Tracheal epithelial cell (primary cell): ENCODE measurements around the gene VSTM2B. TPM values are rescaled to one million over a fixed set of nuclear protein-coding genes. Genes with fewer than 3 reads are reported as not detected.

ENCODE experiments used
- total RNA-seq: library from RNA; depleted of rRNA; stranded (reverse); fragments of >200 nt; gene quantifications from 2 replicates; pipeline ENCODE4 v1.2.1, GENCODE V29; 2014

VSTM2B gene
- total RNA-seq, result not detected in 2 replicates

DNA sequence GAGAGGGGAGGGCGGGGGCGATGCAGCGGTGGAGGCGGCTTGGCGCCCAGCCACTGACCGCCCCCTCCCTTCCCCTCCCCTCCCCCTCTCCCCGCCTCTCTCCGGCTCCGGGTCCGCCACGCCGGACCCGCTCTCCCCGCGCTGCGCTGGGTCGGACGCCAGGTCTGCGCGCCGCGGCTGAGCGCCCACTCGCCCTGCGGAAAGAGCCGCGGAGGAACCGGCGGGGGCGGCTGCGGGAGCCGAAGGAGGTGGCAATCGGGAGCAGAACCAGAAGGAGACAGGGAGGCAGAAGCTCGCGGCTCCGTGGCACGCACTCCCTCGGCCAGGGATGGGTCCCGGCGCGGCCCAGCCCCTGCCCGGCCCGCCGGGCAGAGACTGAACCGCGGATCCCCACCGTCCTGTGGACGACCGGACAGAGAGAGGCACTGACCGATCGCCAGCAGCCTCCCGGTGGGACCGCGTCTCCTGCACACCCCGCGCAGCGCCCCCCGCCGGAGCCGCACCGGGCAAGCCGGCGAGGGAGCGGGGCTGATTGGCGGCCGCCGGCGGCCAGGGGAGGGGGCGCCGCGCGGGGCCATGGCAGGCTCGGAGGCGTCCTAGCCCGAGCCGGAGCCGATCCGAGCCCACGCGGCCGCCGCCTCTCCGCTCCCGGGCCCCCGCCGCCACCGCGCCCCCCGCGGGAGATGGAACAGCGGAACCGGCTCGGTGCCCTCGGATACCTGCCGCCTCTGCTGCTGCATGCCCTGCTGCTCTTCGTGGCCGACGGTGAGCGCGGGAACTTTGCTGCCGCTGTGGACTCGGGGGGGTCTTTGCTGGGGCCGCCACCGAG lies at the start of gene VSTM2B:
TSS of gene VSTM2B (plus strand) at position 94 of the 829 bp plus-strand sequence. CDS start at position 684, 590 bp downstream.

DNA sequence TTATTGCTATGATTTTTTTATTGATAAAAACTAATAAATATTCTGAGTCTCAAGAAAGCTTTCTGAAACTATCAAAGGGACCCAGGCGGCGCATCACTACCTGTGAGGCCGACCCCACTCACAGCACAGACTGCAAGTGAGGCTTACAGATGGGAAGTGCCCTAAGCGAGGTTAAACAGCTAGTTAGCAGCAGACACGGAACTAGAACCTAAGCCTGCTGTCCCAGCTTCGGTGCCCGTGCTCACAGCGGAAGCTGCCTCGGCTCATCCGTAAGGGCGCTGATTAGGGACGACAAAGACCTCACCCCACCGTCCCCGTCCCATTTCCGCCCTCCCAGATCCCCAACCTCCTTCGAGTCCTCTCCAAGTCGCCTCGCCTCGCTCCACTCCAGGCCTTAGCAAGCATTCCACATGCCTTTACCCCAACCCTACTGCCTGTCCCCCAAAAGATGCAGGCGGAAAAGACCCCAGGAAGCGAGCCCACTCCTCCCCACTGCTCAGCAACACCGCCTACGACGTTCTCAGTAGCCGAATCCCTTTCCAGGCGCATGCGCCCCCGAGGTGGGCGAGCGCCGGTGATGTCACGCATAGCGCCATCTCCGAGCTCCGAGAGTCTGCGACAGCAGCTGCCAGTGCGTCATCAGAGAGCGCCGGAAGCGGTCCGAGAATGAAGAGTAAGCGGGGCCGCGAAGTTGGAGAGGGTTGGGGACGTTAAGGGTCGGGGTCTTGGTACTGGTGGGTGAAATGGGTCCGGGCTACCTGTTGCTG lies 80.0 kb downstream of the VSTM2B start, which contains the start of gene POP4:
TSS of gene POP4 (plus strand) at position 631 of the 767 bp plus-strand sequence. CDS start at position 667, 36 bp downstream.

Other genes starting within 250 kb of the VSTM2B start
- 78.9 and 83.6 TPM in 2 replicates for gene POP4, start 80.3 kb downstream of the VSTM2B start, total RNA-seq
- 28.6 and 42.4 TPM in 2 replicates for gene PLEKHF1, start 139.5 kb downstream of the VSTM2B start, total RNA-seq
- gene C19orf12, start 189.3 kb downstream of the VSTM2B start, total RNA-seq, result 18.5 and 21.0 TPM in 2 replicates